ENCODE results near the gene LPP. TPM values are rescaled to one million over a fixed set of nuclear protein-coding genes. Genes with fewer than 3 reads are reported as not detected.
A peak's percentile ranks its signal among the peaks of the same experiment; 100 is the strongest.

The LPP gene
- total RNA-seq, 1 donor from 2014 or later: 28.2 TPM

- no peaks in the 10 kb centered on the region for H3K36me3 ChIP-seq (ENCODE audit: control insufficient read depth in 3 of 3, insufficient read depth in 3 of 3, low read length in 3 of 3)
- H3K27me3 ChIP-seq (ENCODE audit: control insufficient read depth in 3 of 3, insufficient read depth in 3 of 3, low read length in 3 of 3): no peaks in the 10 kb centered on the region
- no peak overlapping the region for H3K4me3 ChIP-seq (ENCODE audit: low read length in 3 of 3)
- no peaks in the 10 kb centered on the region for H3K9me3 ChIP-seq (ENCODE audit: control insufficient read depth in 3 of 3, low read length in 3 of 3)
- H3K27ac ChIP-seq (ENCODE audit: low read depth, low read length): no peak overlapping the region
- H3K4me1 ChIP-seq (ENCODE audit: control insufficient read depth in 3 of 3, insufficient read depth in 3 of 3, low read length in 3 of 3): peaks cover 3 to 7% (median 6%) of the 10 kb centered on the region in 3 donors
- H3K9ac ChIP-seq (ENCODE audit: low read depth in 1 of 3, low read length in 3 of 3): no peak overlapping the region
These were observed 212.2 kb downstream of the LPP start for GRCh38 chr3:188365988-188366698.

- H3K4me3 ChIP-seq (ENCODE audit: low read length in 3 of 3): no peak overlapping the region
These were observed 213.7 kb downstream of the LPP start for GRCh38 chr3:188367678-188368077.

GRCh38 chr3:188369526-188369925 lies 215.6 kb downstream of the LPP start:
- no peaks in the 10 kb centered on the region for H3K9me3 ChIP-seq (ENCODE audit: control insufficient read depth in 3 of 3, low read length in 3 of 3)
- H3K4me1 ChIP-seq (ENCODE audit: control insufficient read depth in 3 of 3, insufficient read depth in 3 of 3, low read length in 3 of 3): peaks cover 3 to 7% (median 3%) of the 10 kb centered on the region in 3 donors
- H3K27ac ChIP-seq (ENCODE audit: low read depth, low read length): no peak overlapping the region
- H3K4me3 ChIP-seq (ENCODE audit: low read length in 3 of 3): no peak overlapping the region
- H3K36me3 ChIP-seq (ENCODE audit: control insufficient read depth in 3 of 3, insufficient read depth in 3 of 3, low read length in 3 of 3): no peaks in the 10 kb centered on the region
- H3K9ac ChIP-seq (ENCODE audit: low read depth in 1 of 3, low read length in 3 of 3): no peak overlapping the region
- H3K27me3 ChIP-seq (ENCODE audit: control insufficient read depth in 3 of 3, insufficient read depth in 3 of 3, low read length in 3 of 3): no peaks in the 10 kb centered on the region

More at GRCh38 chr3:188367678-188368077, 213.7 kb downstream of the LPP start:
- no peaks in the 10 kb centered on the region for H3K27me3 ChIP-seq (ENCODE audit: control insufficient read depth in 3 of 3, insufficient read depth in 3 of 3, low read length in 3 of 3)
- no peaks in the 10 kb centered on the region for H3K36me3 ChIP-seq (ENCODE audit: control insufficient read depth in 3 of 3, insufficient read depth in 3 of 3, low read length in 3 of 3)
- no peak overlapping the region for H3K9ac ChIP-seq (ENCODE audit: low read depth in 1 of 3, low read length in 3 of 3)
- no peak overlapping the region for H3K27ac ChIP-seq (ENCODE audit: low read depth, low read length)
- no peaks in the 10 kb centered on the region for H3K9me3 ChIP-seq (ENCODE audit: control insufficient read depth in 3 of 3, low read length in 3 of 3)
- peaks cover 3 to 7% (median 3%) of the 10 kb centered on the region in 3 donors for H3K4me1 ChIP-seq (ENCODE audit: control insufficient read depth in 3 of 3, insufficient read depth in 3 of 3, low read length in 3 of 3)

GRCh38 chr3:188370081-188370830 lies 216.3 kb downstream of the LPP start:
- Histone ChIP-seq H3K9me3 (ENCODE audit: control insufficient read depth in 3 of 3, low read length in 3 of 3) (no peaks in the 10 kb centered on the region), H3K27ac (ENCODE audit: low read depth, low read length) (no peak overlapping the region), H3K4me1 (ENCODE audit: control insufficient read depth in 3 of 3, insufficient read depth in 3 of 3, low read length in 3 of 3) (peaks cover 1 to 7% (median 3%) of the 10 kb centered on the region in 3 donors)

GRCh38 chr3:188378786-188379185 lies 224.8 kb downstream of the LPP start:
- Histone ChIP-seq H3K36me3 (ENCODE audit: control insufficient read depth in 3 of 3, insufficient read depth in 3 of 3, low read length in 3 of 3) (no peaks in the 10 kb centered on the region), H3K4me1 (ENCODE audit: control insufficient read depth in 3 of 3, insufficient read depth in 3 of 3, low read length in 3 of 3) (no peaks in the 10 kb centered on the region), H3K9me3 (ENCODE audit: control insufficient read depth in 3 of 3, low read length in 3 of 3) (no peaks in the 10 kb centered on the region), H3K9ac (ENCODE audit: low read depth in 1 of 3, low read length in 3 of 3) (no peak overlapping the region), H3K27ac (ENCODE audit: low read depth, low read length) (no peak overlapping the region), H3K4me3 (ENCODE audit: low read length in 3 of 3) (no peak overlapping the region), H3K27me3 (ENCODE audit: control insufficient read depth in 3 of 3, insufficient read depth in 3 of 3, low read length in 3 of 3) (no peaks in the 10 kb centered on the region)

More at GRCh38 chr3:188370081-188370830, 216.3 kb downstream of the LPP start:
- H3K36me3 ChIP-seq (ENCODE audit: control insufficient read depth in 3 of 3, insufficient read depth in 3 of 3, low read length in 3 of 3): no peaks in the 10 kb centered on the region
- no peaks in the 10 kb centered on the region for H3K27me3 ChIP-seq (ENCODE audit: control insufficient read depth in 3 of 3, insufficient read depth in 3 of 3, low read length in 3 of 3)
- no peak overlapping the region for H3K9ac ChIP-seq (ENCODE audit: low read depth in 1 of 3, low read length in 3 of 3)
- no peak overlapping the region for H3K4me3 ChIP-seq (ENCODE audit: low read length in 3 of 3)

GRCh38 chr3:188380252-188380651 lies 226.3 kb downstream of the LPP start:
- no peaks in the 10 kb centered on the region for H3K4me1 ChIP-seq (ENCODE audit: control insufficient read depth in 3 of 3, insufficient read depth in 3 of 3, low read length in 3 of 3)
- H3K9me3 ChIP-seq (ENCODE audit: control insufficient read depth in 3 of 3, low read length in 3 of 3): no peaks in the 10 kb centered on the region
- H3K4me3 ChIP-seq (ENCODE audit: low read length in 3 of 3): no peak overlapping the region
- no peak overlapping the region for H3K9ac ChIP-seq (ENCODE audit: low read depth in 1 of 3, low read length in 3 of 3)
- no peaks in the 10 kb centered on the region for H3K27me3 ChIP-seq (ENCODE audit: control insufficient read depth in 3 of 3, insufficient read depth in 3 of 3, low read length in 3 of 3)
- no peak overlapping the region for H3K27ac ChIP-seq (ENCODE audit: low read depth, low read length)
- no peaks in the 10 kb centered on the region for H3K36me3 ChIP-seq (ENCODE audit: control insufficient read depth in 3 of 3, insufficient read depth in 3 of 3, low read length in 3 of 3)

- no peak overlapping the region for H3K9ac ChIP-seq (ENCODE audit: low read depth in 1 of 3, low read length in 3 of 3)
- no peaks in the 10 kb centered on the region for H3K27me3 ChIP-seq (ENCODE audit: control insufficient read depth in 3 of 3, insufficient read depth in 3 of 3, low read length in 3 of 3)
- H3K4me3 ChIP-seq (ENCODE audit: low read length in 3 of 3): no peak overlapping the region
- H3K4me1 ChIP-seq (ENCODE audit: control insufficient read depth in 3 of 3, insufficient read depth in 3 of 3, low read length in 3 of 3): no peaks in the 10 kb centered on the region
- H3K27ac ChIP-seq (ENCODE audit: low read depth, low read length): no peak overlapping the region
- H3K36me3 ChIP-seq (ENCODE audit: control insufficient read depth in 3 of 3, insufficient read depth in 3 of 3, low read length in 3 of 3): no peaks in the 10 kb centered on the region
- H3K9me3 ChIP-seq (ENCODE audit: control insufficient read depth in 3 of 3, low read length in 3 of 3): no peaks in the 10 kb centered on the region
These were observed 226.8 kb downstream of the LPP start for GRCh38 chr3:188380722-188381121.

GRCh38 chr3:188383748-188384147 lies 229.8 kb downstream of the LPP start:
- no peaks in the 10 kb centered on the region for H3K4me1 ChIP-seq (ENCODE audit: control insufficient read depth in 3 of 3, insufficient read depth in 3 of 3, low read length in 3 of 3)
- H3K27me3 ChIP-seq (ENCODE audit: control insufficient read depth in 3 of 3, insufficient read depth in 3 of 3, low read length in 3 of 3): no peaks in the 10 kb centered on the region
- no peak overlapping the region for H3K9ac ChIP-seq (ENCODE audit: low read depth in 1 of 3, low read length in 3 of 3)
- no peaks in the 10 kb centered on the region for H3K36me3 ChIP-seq (ENCODE audit: control insufficient read depth in 3 of 3, insufficient read depth in 3 of 3, low read length in 3 of 3)
- H3K27ac ChIP-seq (ENCODE audit: low read depth, low read length): no peak overlapping the region
- H3K9me3 ChIP-seq (ENCODE audit: control insufficient read depth in 3 of 3, low read length in 3 of 3): no peaks in the 10 kb centered on the region
- no peak overlapping the region for H3K4me3 ChIP-seq (ENCODE audit: low read length in 3 of 3)

- H3K27ac ChIP-seq (ENCODE audit: low read depth, low read length): no peak overlapping the region
- no peak overlapping the region for H3K9ac ChIP-seq (ENCODE audit: low read depth in 1 of 3, low read length in 3 of 3)
- peaks cover 6 to 10% (median 7%) of the 10 kb centered on the region in 3 donors for H3K4me1 ChIP-seq (ENCODE audit: control insufficient read depth in 3 of 3, insufficient read depth in 3 of 3, low read length in 3 of 3)
- H3K4me3 ChIP-seq (ENCODE audit: low read length in 3 of 3): no peak overlapping the region
- H3K27me3 ChIP-seq (ENCODE audit: control insufficient read depth in 3 of 3, insufficient read depth in 3 of 3, low read length in 3 of 3): no peaks in the 10 kb centered on the region
- no peaks in the 10 kb centered on the region for H3K9me3 ChIP-seq (ENCODE audit: control insufficient read depth in 3 of 3, low read length in 3 of 3)
- no peaks in the 10 kb centered on the region for H3K36me3 ChIP-seq (ENCODE audit: control insufficient read depth in 3 of 3, insufficient read depth in 3 of 3, low read length in 3 of 3)
These were observed 231.3 kb downstream of the LPP start for GRCh38 chr3:188385295-188385694.

GRCh38 chr3:188389711-188390342 lies 235.9 kb downstream of the LPP start:
- no peaks in the 10 kb centered on the region for H3K27me3 ChIP-seq (ENCODE audit: control insufficient read depth in 3 of 3, insufficient read depth in 3 of 3, low read length in 3 of 3)
- peak overlapping the region in 1 of 3 donors; percentile 18 for H3K4me3 ChIP-seq (ENCODE audit: low read length in 3 of 3)
- H3K9ac ChIP-seq (ENCODE audit: low read depth in 1 of 3, low read length in 3 of 3): peak overlapping the region; percentile 40 to 62 (median 40)
- peak overlapping the region; percentile 61 for H3K27ac ChIP-seq (ENCODE audit: low read depth, low read length)
- H3K9me3 ChIP-seq (ENCODE audit: control insufficient read depth in 3 of 3, low read length in 3 of 3): no peaks in the 10 kb centered on the region
- peaks cover 14 to 20% (median 15%) of the 10 kb centered on the region in 3 donors for H3K4me1 ChIP-seq (ENCODE audit: control insufficient read depth in 3 of 3, insufficient read depth in 3 of 3, low read length in 3 of 3)
- H3K36me3 ChIP-seq (ENCODE audit: control insufficient read depth in 3 of 3, insufficient read depth in 3 of 3, low read length in 3 of 3): no peaks in the 10 kb centered on the region
